ENCODE measurements around the gene CHIC2.
A peak's percentile ranks its signal among the peaks of the same experiment; 100 is the strongest.

The CHIC2 gene

DNA sequence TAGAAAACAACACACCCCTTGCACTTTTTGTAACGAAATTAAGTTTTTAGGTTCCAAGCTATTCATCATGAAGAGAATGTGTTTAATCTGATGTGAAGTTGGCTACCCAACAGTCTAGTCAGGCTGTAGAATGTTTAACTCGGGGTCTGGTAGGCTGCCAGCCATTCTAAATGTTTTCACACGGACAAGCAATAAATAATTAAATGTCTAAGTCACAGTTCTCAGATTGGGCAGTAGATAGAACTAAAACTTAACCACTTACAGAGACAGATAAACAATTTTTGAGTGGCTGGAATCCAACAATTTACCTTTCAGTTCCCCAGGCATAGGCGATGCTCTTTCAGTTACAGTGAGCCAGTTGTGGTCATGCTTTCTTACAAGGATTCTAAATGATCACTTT lies 66.5 kb downstream of the CHIC2 start:
- no peak for DNase-seq

DNA sequence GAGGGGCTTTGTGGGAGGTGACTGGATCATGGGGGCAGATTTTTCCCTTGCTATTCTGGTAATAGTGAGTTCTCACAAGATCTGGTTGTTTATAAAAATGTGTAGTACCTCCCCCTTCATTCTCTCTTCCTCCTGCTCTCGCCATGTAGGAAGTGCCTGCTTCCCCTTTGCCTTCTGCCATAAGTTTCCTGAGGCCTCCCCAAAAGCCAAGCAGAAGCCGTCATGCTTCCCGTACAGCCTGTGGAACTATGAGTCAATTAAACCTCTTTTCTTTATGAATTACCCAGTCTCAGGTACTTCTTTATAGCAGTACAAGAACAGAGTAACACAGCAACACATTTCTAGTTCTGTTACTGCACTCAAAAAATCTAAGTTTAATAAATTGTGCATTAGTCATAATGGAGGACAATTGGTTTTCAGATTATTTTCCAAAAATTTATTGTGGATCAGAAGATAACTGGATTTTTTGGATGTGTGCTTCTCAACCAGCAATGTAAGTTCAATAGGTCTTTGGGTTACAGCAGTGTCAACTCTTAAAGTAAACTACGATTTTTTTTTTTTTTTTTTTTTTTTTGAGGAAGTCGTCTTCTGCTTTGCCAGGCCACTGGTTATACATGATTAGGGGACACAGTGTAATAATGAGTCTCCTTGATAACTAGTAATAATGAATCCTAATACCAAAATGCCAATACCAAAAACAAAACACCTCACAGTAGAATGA lies 69.9 kb downstream of the CHIC2 start:
- DNase-seq = peak; percentile 100

DNA sequence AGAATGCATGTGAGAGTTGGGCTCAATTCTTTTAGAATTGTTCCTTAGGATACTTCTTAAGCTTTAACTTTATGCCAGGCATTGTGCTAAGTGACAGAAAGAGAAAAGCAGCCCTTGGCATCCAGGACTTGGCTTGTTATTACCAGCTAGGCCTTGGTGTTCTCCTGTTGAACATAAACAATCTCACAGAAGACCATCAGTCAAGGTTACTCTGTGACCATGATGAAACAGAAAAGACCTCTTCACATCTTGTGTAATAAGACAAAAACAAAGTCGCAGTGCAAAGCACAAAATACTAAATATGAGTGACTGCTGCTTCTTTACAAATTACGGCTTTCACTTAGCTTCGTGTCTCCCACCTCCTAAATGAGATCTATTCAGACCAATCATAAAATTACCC lies 71.6 kb downstream of the CHIC2 start:
- DNase-seq = no peak

DNA sequence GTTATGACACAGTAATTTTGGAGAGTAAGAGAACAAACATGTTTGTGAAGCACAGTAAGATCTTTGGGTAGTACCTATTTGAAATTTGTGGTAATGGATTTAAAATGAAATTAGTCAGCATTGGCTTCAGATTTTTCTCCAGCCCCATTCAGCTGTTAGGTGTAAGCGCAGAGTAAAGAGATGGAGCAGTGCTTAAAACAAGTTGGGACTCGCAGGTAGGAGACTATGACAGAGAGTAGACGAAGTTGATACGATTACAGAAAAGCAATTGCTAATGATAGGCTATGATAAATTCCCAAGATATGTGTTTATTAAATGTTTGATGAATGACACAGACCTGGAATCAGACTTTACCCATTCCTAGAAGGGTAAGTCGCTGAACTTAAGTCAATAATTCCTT lies 72.6 kb downstream of the CHIC2 start:
- no peak for DNase-seq

DNA sequence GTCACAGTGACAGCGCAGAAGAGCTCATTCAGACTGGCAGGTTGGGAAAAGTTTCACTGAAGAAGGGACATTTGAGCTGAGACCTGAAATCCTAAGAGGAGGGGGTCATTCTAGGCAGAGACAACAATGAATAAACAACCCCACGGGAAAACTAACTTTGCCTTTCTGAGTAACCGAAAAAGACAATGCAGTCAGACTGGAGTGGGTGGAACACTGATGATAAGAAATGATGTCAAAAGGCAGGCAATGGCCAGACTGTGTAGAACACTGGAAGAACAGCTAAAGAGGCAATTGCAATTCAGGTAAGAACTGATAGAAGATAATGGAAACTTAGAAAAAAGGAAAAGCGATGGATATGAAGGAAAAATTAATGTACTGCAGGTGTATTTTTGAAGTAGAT lies 73.8 kb downstream of the CHIC2 start:
- no peak for DNase-seq

DNA sequence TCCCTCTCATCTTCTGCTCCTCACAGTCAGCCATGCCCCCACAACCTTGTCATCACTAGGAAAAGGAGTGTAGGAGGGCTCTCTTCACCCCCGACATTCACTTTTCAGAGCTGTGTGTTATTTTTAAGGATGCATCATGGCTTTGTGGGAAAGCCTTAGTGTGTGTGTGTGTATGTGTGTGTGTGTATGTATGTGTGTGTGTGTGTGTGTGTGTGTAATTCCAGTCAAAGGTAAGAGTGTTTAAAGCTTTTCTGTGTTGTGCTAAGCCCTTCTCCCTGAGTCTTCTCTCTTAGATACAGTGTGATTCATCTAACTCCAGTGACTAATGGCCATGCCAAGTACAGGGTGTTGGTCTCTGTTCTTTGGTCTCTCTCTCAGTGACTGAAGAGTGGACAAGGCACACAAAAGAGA lies 76.6 kb downstream of the CHIC2 start:
- no peak for DNase-seq

DNA sequence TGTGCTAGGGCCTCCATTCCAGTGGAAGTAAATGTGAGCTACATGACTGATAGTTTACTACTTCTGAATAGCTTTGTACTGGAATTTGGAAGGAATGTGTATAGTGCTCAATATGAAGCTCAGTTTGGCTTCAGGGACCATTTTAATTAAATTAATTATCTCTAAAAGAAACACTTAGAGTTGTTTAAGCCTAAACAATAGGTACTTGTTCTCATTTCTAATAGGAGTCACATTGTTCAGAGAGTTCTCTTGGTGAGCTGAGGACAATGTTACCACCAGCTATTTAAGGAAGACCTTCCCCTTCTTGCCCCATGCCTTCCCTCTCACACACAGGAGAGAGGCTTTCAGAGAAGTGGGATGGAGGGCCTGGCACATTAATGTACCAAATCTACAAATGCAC lies 78.3 kb downstream of the CHIC2 start:
- no peak for DNase-seq

DNA sequence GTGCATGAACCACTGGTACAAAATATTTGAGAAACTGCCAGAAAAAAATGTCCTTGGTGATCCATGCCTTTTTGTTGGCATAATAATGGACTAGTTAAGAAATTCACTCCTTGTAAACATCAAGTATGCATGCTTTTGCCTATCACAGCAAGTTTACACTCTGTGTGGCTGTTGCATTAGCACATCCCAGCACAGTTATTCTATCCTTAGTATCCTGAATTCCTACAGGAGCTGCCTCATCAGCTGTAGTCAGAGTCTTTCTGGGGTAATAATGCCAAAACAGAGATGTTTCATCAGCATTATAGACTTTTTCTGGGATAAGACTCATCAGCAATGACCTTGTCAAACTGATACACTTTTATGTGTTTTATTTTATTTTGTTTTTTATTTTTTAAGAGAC lies 82.8 kb downstream of the CHIC2 start:
- no peak for DNase-seq

DNA sequence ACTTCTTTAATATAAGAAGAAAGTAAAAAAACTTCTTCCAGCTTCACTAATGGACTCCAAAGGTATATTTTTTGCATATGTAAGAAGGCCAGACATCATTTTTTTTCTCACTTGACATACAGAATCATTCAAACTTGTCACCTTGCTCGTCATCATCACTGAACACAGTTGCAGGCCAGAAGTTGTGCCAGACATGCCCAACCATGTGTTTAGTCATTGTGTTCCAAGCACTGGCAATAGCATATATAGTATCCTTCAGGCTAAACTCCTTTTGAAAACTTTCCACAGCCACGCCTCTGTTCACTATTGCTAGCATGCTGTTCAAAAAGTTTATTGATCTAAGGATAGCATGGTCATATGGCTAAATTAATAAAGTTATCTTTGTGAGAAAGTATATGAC lies 83.3 kb downstream of the CHIC2 start:
- DNase-seq = no peak

DNA sequence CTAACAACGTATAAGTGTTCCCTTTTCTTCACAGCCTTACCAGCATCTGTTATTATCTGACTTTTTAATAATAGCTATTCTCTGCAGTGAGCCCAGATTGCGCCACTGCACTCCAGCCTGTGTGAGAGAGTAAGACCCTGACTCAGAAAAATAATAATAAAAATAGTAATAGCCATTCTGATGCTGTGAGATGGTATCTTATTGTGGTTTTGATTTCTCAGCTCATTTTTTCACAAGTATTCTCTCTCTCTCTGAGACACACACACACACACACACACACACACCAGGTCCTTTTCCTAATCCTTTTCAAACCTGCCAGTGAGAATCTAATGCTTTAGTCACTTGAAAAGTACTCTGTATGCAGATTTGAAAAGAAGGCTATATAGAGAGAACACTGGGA lies 89.8 kb downstream of the CHIC2 start:
- DNase-seq = no peak

DNA sequence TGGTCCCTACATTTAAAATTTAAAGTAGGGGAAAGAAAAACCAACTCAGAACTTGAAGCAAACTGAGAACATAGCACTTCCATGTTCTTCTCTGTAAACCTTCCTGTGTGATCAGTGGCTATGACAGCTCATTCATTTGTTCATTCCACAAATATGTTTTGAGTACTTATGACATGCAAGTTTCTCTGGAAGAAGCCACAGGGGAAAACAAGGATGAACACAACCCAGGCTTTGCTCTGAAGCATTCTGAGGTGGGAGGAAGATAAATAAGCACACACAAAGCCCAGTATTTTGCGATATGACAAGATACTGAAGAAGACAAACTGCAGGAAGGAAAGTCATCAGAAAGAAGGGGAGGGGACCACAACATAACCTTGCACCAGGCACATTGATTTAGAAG lies 96.4 kb downstream of the CHIC2 start:
- no peak for DNase-seq

DNA sequence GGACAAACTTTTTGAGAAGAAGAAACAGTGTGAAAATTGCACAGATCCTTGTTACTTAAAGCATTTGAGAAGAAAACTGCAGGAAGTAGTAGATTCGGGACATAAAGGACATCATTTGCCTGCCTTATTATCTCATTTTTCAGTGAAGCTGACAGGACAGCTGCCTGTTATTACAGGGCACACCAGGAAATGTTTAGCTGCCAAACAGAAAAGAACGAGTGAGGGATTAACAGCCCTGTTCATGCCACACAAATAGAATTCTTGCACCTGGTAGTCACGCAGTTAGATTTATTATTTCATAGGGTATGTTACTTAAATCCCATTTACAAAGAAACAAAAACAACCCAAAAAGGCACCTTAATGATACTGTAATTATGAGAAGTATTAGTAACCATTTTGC lies 100.6 kb downstream of the CHIC2 start:
- DNase-seq = no peak

DNA sequence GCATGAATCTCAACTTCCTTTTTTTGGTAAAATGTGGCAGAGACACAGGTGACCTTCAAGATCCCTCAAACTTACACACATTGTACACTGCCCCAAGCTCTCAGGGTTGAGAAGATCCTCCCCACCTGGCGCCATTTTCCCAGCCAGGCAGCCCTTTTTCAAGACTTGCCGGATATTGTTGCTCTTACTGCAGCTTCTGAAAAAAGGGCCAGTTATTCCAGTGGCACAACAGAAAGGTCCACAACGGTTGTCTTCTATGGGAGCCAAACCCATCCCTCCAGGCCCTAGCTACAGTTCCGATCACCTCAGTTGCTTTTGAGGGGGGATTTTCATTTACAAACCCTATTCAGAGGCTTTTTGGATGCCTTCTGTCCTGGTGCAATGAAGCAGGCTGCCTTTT lies 101.1 kb downstream of the CHIC2 start:
- no peak for DNase-seq

DNA sequence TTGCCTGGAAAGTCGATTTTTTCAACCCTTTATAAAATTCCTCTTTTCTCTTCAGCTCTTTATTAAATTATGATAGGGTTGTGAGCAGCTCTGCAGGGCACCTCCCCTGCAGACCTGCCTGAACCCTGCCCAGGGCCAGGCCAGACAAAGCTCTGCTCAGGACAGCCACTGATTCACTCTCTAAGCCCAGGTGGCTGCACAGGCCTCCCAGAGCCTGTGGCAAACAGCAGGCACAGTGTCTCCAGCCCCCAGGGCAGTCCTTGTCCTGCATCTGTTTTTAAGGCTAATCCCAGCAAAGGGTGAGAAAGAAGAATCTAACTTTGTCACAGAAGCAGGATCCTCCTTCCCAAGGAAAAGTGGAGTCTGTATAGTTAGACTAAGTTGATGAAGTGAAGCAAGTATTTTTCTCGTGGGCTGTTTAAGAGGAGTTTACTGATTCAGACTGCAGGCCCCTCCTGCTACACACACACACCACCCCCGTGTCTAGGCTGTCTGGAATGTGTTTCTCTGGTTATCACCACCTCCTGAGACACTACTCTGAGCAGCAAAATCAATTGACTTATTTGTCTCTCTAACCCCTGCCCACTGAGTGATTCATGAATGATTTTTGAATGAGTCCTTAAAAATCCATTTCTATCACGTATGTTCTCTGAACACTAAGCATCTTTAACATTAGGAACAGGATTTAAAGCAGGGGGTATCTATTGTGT lies 101.7 kb downstream of the CHIC2 start:
- no peak for DNase-seq

DNA sequence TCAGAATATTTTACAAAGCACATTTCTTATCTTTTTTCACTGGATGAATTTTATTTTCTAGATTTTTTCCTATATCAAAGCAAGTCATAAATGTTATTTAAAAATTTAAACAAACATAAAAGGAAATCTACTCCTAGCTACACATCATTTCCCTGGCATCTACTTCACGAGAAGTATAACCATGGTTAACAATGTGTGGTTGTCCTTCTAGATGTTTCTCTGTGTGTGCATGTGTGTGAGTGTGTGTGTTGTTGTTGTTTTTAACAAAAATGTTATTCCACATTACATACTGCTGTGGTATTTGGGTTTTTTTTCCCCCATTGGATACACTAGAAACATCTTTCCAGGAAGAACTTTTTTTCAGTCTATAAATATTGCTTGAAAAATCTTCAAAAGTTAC lies 103.1 kb downstream of the CHIC2 start:
- DNase-seq = no peak

DNA sequence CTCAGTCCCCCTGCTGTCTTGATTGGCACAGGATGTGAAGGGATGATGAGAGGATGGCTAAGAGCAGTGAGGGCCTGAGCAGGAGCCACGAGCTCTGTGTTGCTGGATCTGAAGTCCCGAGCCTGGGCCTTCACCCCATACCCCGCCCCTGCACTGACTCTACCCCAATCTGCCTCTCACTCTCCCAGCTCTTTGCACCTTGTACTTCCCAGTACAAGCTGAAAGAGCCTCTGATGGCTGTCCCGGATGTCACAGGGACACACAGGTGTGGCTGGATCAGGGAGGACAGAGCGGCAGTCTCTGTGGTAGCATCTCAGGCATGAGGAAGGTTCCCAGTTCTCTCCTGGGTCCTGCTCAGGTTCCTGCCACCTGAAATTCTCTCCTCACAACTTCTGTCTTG lies 103.6 kb downstream of the CHIC2 start:
- no peak for DNase-seq

Data from Kasumi-1 (cell line).